GM19452 (cell line): ENCODE data around the gene STX2.
"Not testable (repeated sequence)": the region's sequence is repeated elsewhere in the genome, so short reads cannot be mapped to it uniquely, and the experiment has no call there.

Experiments used
- ATAC-seq: cut with Tn5 transposase; IDR thresholded peaks from one replicate; pipeline ENCODE4 v1.9.1; 2021; ENCODE audit not compliant: unreplicated experiment

STX2 gene

DNA sequence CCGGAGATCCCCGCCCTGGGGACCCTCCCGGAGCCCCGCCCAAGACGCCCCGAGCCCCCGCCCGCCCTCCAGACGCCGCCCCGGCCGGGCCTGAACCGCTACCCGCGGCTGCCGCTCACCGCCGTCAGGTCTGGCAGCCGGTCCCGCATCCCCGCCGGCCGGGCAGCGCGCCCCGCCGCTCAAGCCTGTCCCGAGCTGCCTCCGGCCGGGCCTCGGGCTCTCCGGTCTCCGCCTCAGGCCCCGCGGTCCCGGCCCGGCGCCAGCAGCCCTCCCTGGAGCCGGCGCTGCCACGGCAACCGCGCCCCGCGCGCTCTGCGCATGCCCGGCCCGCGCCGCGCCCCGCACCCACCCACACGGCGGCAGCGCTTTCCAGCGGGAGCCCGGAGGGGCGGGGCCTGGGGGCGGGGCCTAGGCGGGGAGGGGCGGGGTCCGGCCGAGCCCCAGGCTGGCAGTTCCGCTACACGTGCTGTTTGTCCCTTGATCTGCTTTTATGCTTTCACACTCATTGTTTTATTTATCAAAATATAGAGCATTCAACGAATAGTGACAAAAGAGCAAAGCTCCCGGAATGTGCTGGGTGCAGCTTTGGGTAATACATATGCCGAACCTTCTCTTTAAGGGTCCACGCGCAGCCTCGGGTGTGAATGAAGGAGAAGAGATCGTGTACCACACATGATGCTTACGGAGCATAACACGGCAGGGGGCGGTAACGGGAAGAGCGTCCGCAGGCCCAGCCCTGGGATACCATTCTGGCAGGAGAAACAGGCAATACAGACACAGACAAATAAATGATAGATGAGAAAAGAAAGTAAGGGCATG is at the start of gene STX2:
STX2 (minus strand) TSS at position 300 of the 819 bp plus-strand sequence; CDS start at position 149, 151 bp downstream.
- ATAC-seq = peak; percentile 84

DNA sequence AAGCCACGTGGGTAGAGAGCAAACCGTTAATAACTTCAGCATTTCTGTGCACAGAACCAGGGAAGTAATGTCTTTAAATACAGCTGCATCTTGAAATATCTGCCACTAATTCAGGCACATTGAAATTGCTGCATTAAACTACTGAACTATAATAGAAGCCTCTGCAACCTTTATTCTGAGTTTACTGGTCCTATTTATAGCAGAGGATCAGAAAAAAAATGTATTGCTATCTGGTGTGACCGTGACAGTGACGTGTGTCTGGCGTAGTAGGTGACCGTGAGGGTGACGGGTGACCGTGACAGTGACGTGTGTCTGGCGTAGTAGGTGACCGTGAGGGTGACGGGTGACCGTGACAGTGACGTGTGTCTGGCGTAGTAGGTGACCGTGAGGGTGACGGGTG is 48.1 kb upstream of the STX2 start:
- ATAC-seq = not testable (repeated sequence)

DNA sequence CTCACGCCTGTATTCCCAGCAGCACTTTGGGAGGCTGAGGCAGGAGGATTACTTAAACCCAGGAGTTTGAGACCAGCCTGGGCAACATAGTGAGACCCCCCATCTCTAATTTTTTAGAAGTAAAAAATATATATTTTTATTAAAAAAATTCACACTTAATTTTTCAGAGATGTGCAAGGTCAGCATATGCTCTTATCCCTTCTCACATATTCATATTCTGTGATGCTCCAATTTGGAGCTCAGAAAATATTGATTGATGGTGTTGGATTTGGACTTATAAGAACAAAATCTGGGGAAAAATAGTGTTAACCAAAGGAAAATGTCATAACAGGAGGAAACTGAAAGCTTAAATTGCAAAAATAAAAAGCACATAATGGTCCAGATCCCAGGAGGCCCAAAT is 42.5 kb upstream of the STX2 start:
- no peak for ATAC-seq

- ATAC-seq = no peak
These were observed 42.0 kb upstream of the STX2 start for GRCh38 chr12:130881046-130881445.

DNA sequence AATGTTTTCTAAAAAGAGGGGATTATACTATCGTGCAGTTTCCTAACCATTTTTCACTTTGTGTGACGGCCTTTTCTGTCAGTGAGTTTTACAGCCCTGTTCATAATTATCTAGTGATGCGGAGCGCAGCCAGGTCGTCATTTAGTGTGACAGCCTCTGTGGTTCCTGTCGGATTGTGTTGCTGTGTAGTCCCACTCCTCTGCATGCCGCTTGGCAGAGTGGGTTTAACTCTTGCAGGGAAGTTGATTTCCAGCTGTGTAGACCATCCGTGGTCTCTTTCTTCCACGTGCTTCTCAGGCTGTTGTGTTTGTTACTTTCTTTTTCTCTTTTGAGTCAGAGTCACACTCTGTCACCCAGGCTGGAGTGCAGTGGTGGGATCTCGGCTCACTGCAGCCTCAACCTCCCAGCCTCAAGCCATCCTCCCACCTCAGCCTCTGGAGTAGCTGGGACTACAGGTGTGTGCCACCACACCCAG is 41.4 kb upstream of the STX2 start:
- peak; percentile 57 for ATAC-seq

- ATAC-seq = peak; percentile 9
These were observed 40.8 kb upstream of the STX2 start for GRCh38 chr12:130879781-130880389.

- ATAC-seq = peak; percentile 78
These were observed 40.2 kb upstream of the STX2 start for GRCh38 chr12:130879212-130879686.

- no peak for ATAC-seq
These were observed 39.4 kb upstream of the STX2 start for GRCh38 chr12:130878193-130879185.

- no peak for ATAC-seq
These were observed 38.3 kb upstream of the STX2 start for GRCh38 chr12:130877333-130877732.

DNA sequence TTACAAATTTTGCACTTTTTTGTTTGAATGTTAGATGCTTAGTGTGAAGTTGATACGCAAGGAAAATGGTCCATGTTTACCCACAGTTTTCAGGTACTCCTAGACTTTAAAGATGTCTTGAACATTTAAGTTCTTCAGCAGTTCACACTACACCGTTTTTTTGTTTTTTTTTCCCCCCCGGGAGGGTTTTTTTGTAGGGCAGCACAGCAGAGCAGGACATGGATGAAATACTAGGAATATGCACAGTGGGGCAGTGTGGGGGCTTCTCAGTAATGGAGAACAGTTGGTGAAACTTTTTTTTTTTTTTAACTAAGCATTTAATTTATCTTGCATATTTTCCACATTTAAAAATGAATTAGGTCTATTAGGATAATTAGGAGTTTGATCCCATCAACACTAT is 37.7 kb upstream of the STX2 start:
- ATAC-seq = no peak

- no peak for ATAC-seq
These were observed 37.2 kb upstream of the STX2 start for GRCh38 chr12:130876297-130876696.

DNA sequence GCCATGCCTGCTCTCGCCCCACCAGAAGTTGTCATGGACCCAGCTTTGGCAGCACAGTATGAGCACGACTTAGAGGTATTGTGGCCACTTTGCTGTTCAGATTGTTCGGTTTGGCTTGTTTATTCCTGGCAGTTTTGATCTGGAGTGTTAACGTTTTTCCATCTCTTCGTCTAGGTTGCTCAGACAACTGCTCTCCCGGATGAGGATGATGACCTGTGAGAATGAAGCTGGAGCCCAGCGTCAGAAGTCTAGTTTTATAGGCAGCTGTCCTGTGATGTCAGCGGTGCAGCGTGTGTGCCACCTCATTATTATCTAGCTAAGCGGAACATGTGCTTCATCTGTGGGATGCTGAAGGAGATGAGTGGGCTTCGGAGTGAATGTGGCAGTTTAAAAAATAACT is 36.7 kb upstream of the STX2 start:
- not testable (repeated sequence) for ATAC-seq

DNA sequence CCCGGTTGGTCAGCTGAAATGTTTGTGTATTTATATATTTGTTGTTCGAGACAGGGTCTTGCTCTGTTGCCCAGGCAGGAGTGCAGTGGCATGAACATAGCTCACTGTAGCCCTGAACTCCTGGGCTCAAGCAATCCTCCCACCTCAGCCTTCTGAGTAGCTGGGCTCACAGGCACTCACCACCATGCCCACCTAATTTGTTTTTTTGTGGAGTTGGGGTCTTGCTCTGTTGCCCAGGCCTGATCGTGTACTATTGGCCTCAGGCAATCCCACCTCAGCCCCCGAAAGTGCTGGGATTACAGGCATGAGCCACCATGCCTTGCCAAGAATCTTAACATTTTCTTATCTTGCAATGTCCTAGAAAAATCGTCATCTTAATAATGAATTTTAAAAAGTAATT is 36.1 kb upstream of the STX2 start:
- no peak for ATAC-seq

GRCh38 chr12:130874696-130875095 is 35.6 kb upstream of the STX2 start:
- ATAC-seq = no peak

GRCh38 chr12:130873825-130874224 is 34.8 kb upstream of the STX2 start:
- ATAC-seq = no peak

- no peak for ATAC-seq
These were observed 34.2 kb upstream of the STX2 start for GRCh38 chr12:130873106-130873795.

DNA sequence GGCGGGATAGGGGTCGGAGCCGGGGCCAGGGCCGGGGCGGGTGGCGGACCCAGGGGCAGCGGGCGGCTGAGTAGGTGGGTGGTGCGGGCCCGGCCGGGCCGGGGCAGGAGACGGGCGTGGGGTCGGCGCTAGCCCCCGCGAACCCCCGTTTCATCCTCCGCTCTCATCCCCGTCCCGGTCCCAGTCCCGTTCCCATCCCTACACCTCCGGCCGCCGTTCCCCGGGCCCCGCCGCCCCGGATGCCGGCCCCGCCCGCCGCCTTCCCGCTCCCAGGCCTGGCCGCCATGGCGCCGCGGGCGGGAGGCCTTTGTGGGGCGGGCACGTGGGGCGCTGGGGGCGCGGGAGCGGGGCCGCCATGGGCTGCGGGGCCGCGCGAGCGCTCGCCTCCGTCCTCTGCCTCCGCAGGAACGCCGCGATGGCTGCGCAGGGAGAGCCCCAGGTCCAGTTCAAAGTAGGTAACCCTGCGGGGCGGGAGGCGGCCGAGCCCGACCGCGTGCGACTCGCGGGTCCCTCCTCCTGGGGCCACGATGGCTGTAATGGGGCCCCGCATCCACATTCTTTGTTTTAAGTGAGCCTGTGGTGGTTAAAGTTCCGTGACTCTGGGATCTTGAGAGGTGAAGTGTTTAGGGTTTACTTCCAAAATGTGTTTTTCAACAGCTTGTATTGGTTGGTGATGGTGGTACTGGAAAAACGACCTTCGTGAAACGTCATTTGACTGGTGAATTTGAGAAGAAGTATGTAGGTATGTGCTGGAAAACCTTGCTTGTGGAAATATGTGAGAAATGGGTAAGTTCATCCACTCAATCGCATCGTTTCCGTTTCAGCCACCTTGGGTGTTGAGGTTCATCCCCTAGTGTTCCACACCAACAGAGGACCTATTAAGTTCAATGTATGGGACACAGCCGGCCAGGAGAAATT is 33.4 kb upstream of the STX2 start:
- peak; percentile 31 for ATAC-seq

- peak; percentile 73 for ATAC-seq
These were observed 32.5 kb upstream of the STX2 start, which contains the start of gene RAN for GRCh38 chr12:130871286-130872178. Gene RAN (plus strand): TSS chr12:130872066. CDS start chr12:130872594, 528 bp downstream.
